Spleen (tissue), 11 donors: ENCODE measurements around the gene PLEKHG3. TPM values are rescaled to one million over a fixed set of nuclear protein-coding genes. Genes with fewer than 3 reads are reported as not detected.

ENCODE experiments used
- DNase-seq: peaks from one replicate; pipeline ENCODE4 v3.0.0-alpha.2; 2020
- H3K27ac ChIP-seq, 8 donors: fragments of 200-600 bp; sonication (generic) in 7 of 8; 1 replicate in 4 of 8; 2 replicates in 4 of 8; pipeline versions ENCODE4 v1.5.0 to v1.8.0; 2016 to 2021; ENCODE audit warnings: inconsistent platforms in 4 of 8, mild to moderate bottlenecking in 4 of 8, moderate library complexity in 1 of 8
- H3K27me3 ChIP-seq, 7 donors: fragments of 200-600 bp; sonication (generic) in 6 of 7; replicated peaks in 1 of 7; 1 replicate in 4 of 7; 2 replicates in 3 of 7; pipeline versions ENCODE4 v1.5.0 to v1.8.0; 2016 to 2021; ENCODE audit warnings: inconsistent platforms in 3 of 7, mild to moderate bottlenecking in 1 of 7
- H3K36me3 ChIP-seq, 6 donors: fragments of 200-600 bp; sonication (generic) in 5 of 6; 1 replicate in 4 of 6; 2 replicates in 2 of 6; pipeline versions ENCODE4 v1.5.0 to v1.8.0; 2016 to 2021; ENCODE audit warnings: inconsistent platforms in 2 of 6
- H3K4me1 ChIP-seq, 6 donors: fragments of 200-600 bp; sonication (generic) in 5 of 6; 1 replicate in 3 of 6; 2 replicates in 3 of 6; pipeline versions ENCODE4 v1.5.0 to v1.8.0; 2016 to 2021; ENCODE audit warnings: inconsistent platforms in 3 of 6
- H3K4me3 ChIP-seq, 8 donors: fragments of 200-600 bp; sonication (generic) in 7 of 8; 1 replicate in 4 of 8; 2 replicates in 4 of 8; pipeline versions ENCODE4 v1.5.0 to v1.8.0; 2016 to 2021; ENCODE audit warnings: inconsistent platforms in 4 of 8, mild to moderate bottlenecking in 4 of 8, moderate library complexity in 2 of 8
- H3K9me3 ChIP-seq, 8 donors: fragments of 200-600 bp; sonication (generic) in 7 of 8; 1 replicate in 4 of 8; 2 replicates in 4 of 8; pipeline versions ENCODE4 v1.5.0 to v1.8.0; 2016 to 2021; ENCODE audit warnings: inconsistent platforms in 4 of 8
- CTCF ChIP-seq, 11 experiments: fragments of 200-600 bp in 7 of 11; fragments of 450-650 bp in 4 of 11; sonication (generic) in 4 of 11; IDR thresholded peaks in 8 of 11; conservative IDR thresholded peaks in 3 of 11; 1 replicate in 7 of 11; 2 replicates in 4 of 11; pipeline versions ENCODE4 v1.4.0 to v1.8.0; 2016 to 2021; ENCODE audit warnings: antibody characterized with exemption in 11 of 11, inconsistent platforms in 4 of 11, mild to moderate bottlenecking in 1 of 11
- POLR2A ChIP-seq, 3 donors: fragments of 450-650 bp; IDR thresholded peaks; one replicate each; pipeline ENCODE4 v1.5.1; 2017; ENCODE audit warnings: antibody characterized with exemption in 3 of 3, mild to moderate bottlenecking in 1 of 3
- POLR2AphosphoS5 ChIP-seq, 3 donors: sonication (generic); formaldehyde crosslinking; IDR thresholded peaks; one replicate each; pipeline ENCODE4 v1.5.1; 2017; ENCODE audit warnings: antibody characterized with exemption in 3 of 3
- WGBS, 5 donors: extraction: QIAGEN DNeasy Blood & Tissue Kit in 3 of 5; methylation state at CpG; one replicate each; pipeline versions ENCODE4 v1.1.5 to v1.1.7; 2013 to 2018; 5-methylcytosine and 5-hydroxymethylcytosine counted together
- intact Hi-C: fragments of 100-400 bp; cut with DNase I; formaldehyde crosslinking; loops from one replicate; pipeline ENCODE4 v1.15.0; 2023; ENCODE audit warnings: low total_unique reads
- polyA plus RNA-seq, 3 donors: library from polyadenylated mRNA; stranded (reverse); fragments of 200-250 nt; gene quantifications; one replicate each; pipeline ENCODE4 v1.2.1, GENCODE V29; 2013
- total RNA-seq, 7 donors: library from RNA; depleted of rRNA in 3 of 7; stranded (reverse); fragments of >200 nt in 3 of 7; fragmentation: NEBNext Ultra II Directional in 4 of 7; extraction: Animal tissue kit (Norgen Biotek cat#: 25700) in 4 of 7; gene quantifications; one replicate each; pipeline versions ENCODE4 v1.1.0 to v1.2.1, GENCODE V29; 2016 to 2021
- donor health status: healthy with polysubstance abuse.
- donor health status: DM: no; HTN: no; CAD: no; lungs with moderate emphysema.
- donor health status: DM: no; HTN: no; CAD: no.
- donor health status: Bipolar disorder and iron deficiency.
- donor health status: healthy.
- donor health status: DM: no; HTN: no; CAD: no.
- donor health status: DM: yes; HTN: yes; CAD: no.

The PLEKHG3 gene
- total and polyA plus RNA-seq, 10 donors, result 4.5 to 77.7 (median 45.4) TPM

- WGBS, 5 donors, result 85 to 96% (median 93%) methylated on average over 14 to 15 of the region's 15 CpGs
- Histone ChIP-seq H3K9me3 (no peaks in the 10 kb centered on the region), H3K4me3 (no peak overlapping the region), H3K36me3 (no peaks in the 10 kb centered on the region), H3K27ac (peak overlapping the region in 2 of 8 donors; percentile 62 to 71), H3K4me1 (peaks cover 3 to 31% (median 17%) of the 10 kb centered on the region in 6 donors), H3K27me3 (no peaks in the 10 kb centered on the region)
- intact Hi-C loops, result no loop called here
- no peak for DNase-seq
- TF ChIP-seq POLR2A (IDR thresholded peaks at IDR 0.05) (no peak), POLR2AphosphoS5 (IDR thresholded peaks at IDR 0.05) (no peak), CTCF (IDR thresholded peaks at IDR 0.05 in 8 of 11, conservative IDR thresholded peaks at IDR 0.05 in 3 of 11) (no peak)
Observed at GRCh38 chr14:64683264-64683663, 21.0 kb upstream of the PLEKHG3 start.

- no peak for TF ChIP-seq POLR2AphosphoS5 (IDR thresholded peaks at IDR 0.05)
- TF ChIP-seq CTCF (IDR thresholded peaks at IDR 0.05 in 8 of 11, conservative IDR thresholded peaks at IDR 0.05 in 3 of 11), result no peak
- no peak for TF ChIP-seq POLR2A (IDR thresholded peaks at IDR 0.05)
- no peaks in the 10 kb centered on the region for H3K27me3 ChIP-seq
- H3K9me3 ChIP-seq, result no peaks in the 10 kb centered on the region
- 77 to 92% (median 83%) methylated on average over 6 of the region's 6 CpGs for WGBS, 5 donors
- H3K4me3 ChIP-seq, result no peak overlapping the region
- H3K27ac ChIP-seq, result no peak overlapping the region
- intact Hi-C loops, result no loop called here
- H3K4me1 ChIP-seq, result peaks cover 3 to 40% (median 24%) of the 10 kb centered on the region in 6 donors
- H3K36me3 ChIP-seq, result no peaks in the 10 kb centered on the region
- no peak for DNase-seq
Observed at GRCh38 chr14:64684091-64684490, 20.1 kb upstream of the PLEKHG3 start.

GRCh38 chr14:64685371-64686281 lies 18.6 kb upstream of the PLEKHG3 start:
- intact Hi-C loops, result no loop called here
- H3K27ac ChIP-seq, result no peak overlapping the region
- H3K27me3 ChIP-seq, result no peaks in the 10 kb centered on the region
- H3K36me3 ChIP-seq, result no peaks in the 10 kb centered on the region
- DNase-seq, result no peak
- H3K4me3 ChIP-seq, result no peak overlapping the region
- TF ChIP-seq CTCF (IDR thresholded peaks at IDR 0.05 in 8 of 11, conservative IDR thresholded peaks at IDR 0.05 in 3 of 11) (no peak), POLR2A (IDR thresholded peaks at IDR 0.05) (no peak), POLR2AphosphoS5 (IDR thresholded peaks at IDR 0.05) (no peak)
- WGBS, 5 donors, result 67 to 81% (median 77%) methylated on average over 8 to 10 of the region's 10 CpGs
- peaks cover 3 to 38% (median 23%) of the 10 kb centered on the region in 6 donors for H3K4me1 ChIP-seq
- H3K9me3 ChIP-seq, result no peaks in the 10 kb centered on the region

GRCh38 chr14:64686282-64686615 lies 18.0 kb upstream of the PLEKHG3 start:
- intact Hi-C loops, result no loop called here
- H3K9me3 ChIP-seq, result no peaks in the 10 kb centered on the region
- no peak for DNase-seq

More at GRCh38 chr14:64686282-64686615, 18.0 kb upstream of the PLEKHG3 start:
- WGBS, 5 donors, result 76 to 90% (median 82%) methylated on average over 7 of the region's 7 CpGs
- H3K27ac ChIP-seq, result no peak overlapping the region
- no peak for TF ChIP-seq POLR2A (IDR thresholded peaks at IDR 0.05)
- no peak for TF ChIP-seq CTCF (IDR thresholded peaks at IDR 0.05 in 8 of 11, conservative IDR thresholded peaks at IDR 0.05 in 3 of 11)
- no peak for TF ChIP-seq POLR2AphosphoS5 (IDR thresholded peaks at IDR 0.05)
- H3K4me3 ChIP-seq, result no peak overlapping the region
- H3K36me3 ChIP-seq, result no peaks in the 10 kb centered on the region
- peaks cover 3 to 34% (median 22%) of the 10 kb centered on the region in 6 donors for H3K4me1 ChIP-seq
- H3K27me3 ChIP-seq, result no peaks in the 10 kb centered on the region
